WTC11 (cell line): Measurements from ENCODE around the gene TIMM44. TPM values are rescaled to one million over a fixed set of nuclear protein-coding genes. Genes with fewer than 3 reads are reported as not detected.
"Not testable (repeated sequence)": the region's sequence is repeated elsewhere in the genome, so short reads cannot be mapped to it uniquely, and the experiment has no call there.

Experiments
- ATAC-seq: fragments of 200-7000 bp; cut with Tn5 transposase; 2 replicates; pipeline ENCODE4 v1.10.0; 2021; ENCODE audit warnings: mild to moderate bottlenecking, moderate library complexity
- CTCF ChIA-PET: fragments of 300-600 bp; sonication (Branson Sonifier 250); formaldehyde crosslinking; loops from one replicate; lab custom pipeline; 2021; ENCODE audit warnings: antibody characterized with exemption; lab: Charles Lee
- POLR2A ChIA-PET: fragments of 350-600 bp; sonication (Branson Sonifier 250); formaldehyde crosslinking; loops from one replicate; lab custom pipeline; 2021; ENCODE audit warnings: antibody characterized with exemption; lab: Charles Lee
- DNase-seq: peaks from one replicate; pipeline ENCODE4 v3.0.0; 2021; ENCODE audit warnings: low spot score
- H3K27ac Mint-ChIP-seq: 2 replicates; pipeline ENCODE4 v1.8.0; 2021; ENCODE audit warnings: mixed read lengths
- H3K27me3 Mint-ChIP-seq: 2 replicates; pipeline ENCODE4 v1.8.0; 2021; ENCODE audit warnings: low read depth, mild to moderate bottlenecking, moderate library complexity, mixed read lengths
- H3K36me3 Mint-ChIP-seq: 2 replicates; pipeline ENCODE4 v1.8.0; 2021; ENCODE audit warnings: mixed read lengths
- H3K4me1 Mint-ChIP-seq: 2 replicates; pipeline ENCODE4 v1.8.0; 2022; ENCODE audit warnings: mixed read lengths
- H3K4me3 Mint-ChIP-seq: 2 replicates; pipeline ENCODE4 v1.8.0; 2021; ENCODE audit warnings: mild to moderate bottlenecking, moderate library complexity, mixed read lengths
- H3K9me3 Mint-ChIP-seq: 2 replicates; pipeline ENCODE4 v1.8.0; 2021; ENCODE audit warnings: mixed read lengths
- ATF1 ChIP-seq: sonication (generic); formaldehyde crosslinking; IDR thresholded peaks from 2 replicates; pipeline ENCODE4 v1.8.1; 2023; ENCODE audit warnings: mild to moderate bottlenecking, moderate library complexity, missing genetic modification reagents
- CREB1 ChIP-seq: sonication (generic); formaldehyde crosslinking; IDR thresholded peaks from 2 replicates; pipeline ENCODE4 v1.8.0; 2023; ENCODE audit warnings: mild to moderate bottlenecking, missing genetic modification reagents
- CTCF ChIP-seq: fragments of 200-600 bp; IDR thresholded peaks from 2 replicates; pipeline ENCODE4 v1.8.0; 2022; ENCODE audit warnings: antibody characterized with exemption
- E2F1 ChIP-seq: sonication (generic); formaldehyde crosslinking; IDR thresholded peaks from 2 replicates; pipeline ENCODE4 v1.8.0; 2022; ENCODE audit warnings: mild to moderate bottlenecking, missing genetic modification reagents
- ETV6 ChIP-seq: sonication (generic); formaldehyde crosslinking; IDR thresholded peaks from 2 replicates; pipeline ENCODE4 v1.8.1; 2022; ENCODE audit warnings: mild to moderate bottlenecking, missing genetic modification reagents
- GTF2I ChIP-seq: fragments of 250-450 bp; sonication (Bioruptor Pico); conservative IDR thresholded peaks from 2 replicates; pipeline ENCODE4 v1.4.0; 2021; ENCODE audit warnings: mild to moderate bottlenecking
- JUN ChIP-seq: sonication (generic); formaldehyde crosslinking; IDR thresholded peaks from 2 replicates; pipeline ENCODE4 v1.8.0; 2023; ENCODE audit warnings: mild to moderate bottlenecking, missing genetic modification reagents
- MLX ChIP-seq: sonication (generic); formaldehyde crosslinking; IDR thresholded peaks from 2 replicates; pipeline ENCODE4 v1.8.1; 2023; ENCODE audit warnings: mild to moderate bottlenecking, missing genetic modification reagents, moderate library complexity
- NR2C2 ChIP-seq: sonication (generic); formaldehyde crosslinking; IDR thresholded peaks from 2 replicates; pipeline ENCODE4 v1.8.0; 2022; ENCODE audit warnings: mild to moderate bottlenecking, missing genetic modification reagents
- NR3C1 ChIP-seq: sonication (generic); formaldehyde crosslinking; conservative IDR thresholded peaks from 2 replicates; pipeline ENCODE4 v1.8.1; 2023; ENCODE audit warnings: low read depth, mild to moderate bottlenecking, missing genetic modification reagents
- OVOL2 ChIP-seq: fragments of 250-450 bp; sonication (Bioruptor Pico); IDR thresholded peaks from 2 replicates; pipeline ENCODE4 v1.9.0; 2021; ENCODE audit warnings: mild to moderate bottlenecking, borderline replicate concordance
- STAT6 ChIP-seq: sonication (generic); formaldehyde crosslinking; conservative IDR thresholded peaks from 2 replicates; pipeline ENCODE4 v1.8.1; 2023; ENCODE audit warnings: mild to moderate bottlenecking, low read depth, missing genetic modification reagents, moderate library complexity
- TCF7 ChIP-seq: sonication (generic); formaldehyde crosslinking; IDR thresholded peaks from 2 replicates; pipeline ENCODE4 v1.8.0; 2022; ENCODE audit warnings: mild to moderate bottlenecking, low read depth, missing genetic modification reagents, moderate library complexity
- TEAD1 ChIP-seq: sonication (generic); formaldehyde crosslinking; IDR thresholded peaks from 2 replicates; pipeline ENCODE4 v1.8.0; 2022; ENCODE audit warnings: mild to moderate bottlenecking, missing genetic modification reagents
- TP53 ChIP-seq: sonication (generic); formaldehyde crosslinking; IDR thresholded peaks from 2 replicates; pipeline ENCODE4 v1.8.1; 2023; ENCODE audit warnings: mild to moderate bottlenecking, missing genetic modification reagents
- USF2 ChIP-seq: sonication (generic); formaldehyde crosslinking; IDR thresholded peaks from 2 replicates; pipeline ENCODE4 v1.8.1; 2023; ENCODE audit warnings: mild to moderate bottlenecking, missing genetic modification reagents, moderate library complexity
- ZBTB43 ChIP-seq: sonication (generic); formaldehyde crosslinking; IDR thresholded peaks from 2 replicates; pipeline ENCODE4 v1.8.1; 2023; ENCODE audit warnings: mild to moderate bottlenecking, missing genetic modification reagents
- ZNF121 ChIP-seq: sonication (generic); formaldehyde crosslinking; IDR thresholded peaks from 2 replicates; pipeline ENCODE4 v1.8.0; 2023; ENCODE audit warnings: missing genetic modification reagents
- total RNA-seq: library from RNA; stranded (reverse); gene quantifications from 3 replicates; pipeline ENCODE4 v1.2.3, GENCODE V29; 2021

The TIMM44 gene
- total RNA-seq, 1 experiment from 2014 or later, result 129 TPM

GRCh38 chr19:7930765-7931164 is 12.7 kb downstream of the TIMM44 start (continued):
- TF ChIP-seq ETV6 (CRISPR knock-in tag) (no peak), ZNF121 (CRISPR knock-in tag) (no peak), TCF7 (CRISPR knock-in tag) (no peak), ZBTB43 (no peak)

GRCh38 chr19:7930030-7930429 is 13.4 kb downstream of the TIMM44 start:
- not testable (repeated sequence) for H3K9me3 Mint-ChIP-seq, DNase-seq, H3K4me1 Mint-ChIP-seq, ATAC-seq, H3K27ac Mint-ChIP-seq, H3K27me3 Mint-ChIP-seq, H3K4me3 Mint-ChIP-seq
- ChIA-PET CTCF (interaction anchor here (1.1 to 2.5 kb wide), 7 partner anchors 8 to 125 kb away, joined by 3 to 43 read pairs (median 11); partner anchors contain the start of genes SNAPC2 and TIMM44), POLR2A (interaction anchor here (0.6 to 0.9 kb wide), 5 partner anchors 13 to 209 kb away, joined by 3 to 6 read pairs (median 3); partner anchors contain the start of gene TIMM44)
- peaks cover 21% of the 10 kb centered on the region for H3K36me3 Mint-ChIP-seq

GRCh38 chr19:7928741-7929701 is 14.4 kb downstream of the TIMM44 start:
- no peak overlapping the region for H3K4me3 Mint-ChIP-seq
- no peaks in the 10 kb centered on the region for H3K27me3 Mint-ChIP-seq
- ChIA-PET POLR2A (interaction anchor here (0.7 to 1.3 kb wide), 3 partner anchors 15 to 71 kb away, joined by 8 to 13 read pairs (median 11); partner anchors contain the start of gene TIMM44), CTCF (interaction anchor here (0.7 to 2.5 kb wide), 24 partner anchors 8 to 361 kb away, joined by 3 to 43 read pairs (median 7); partner anchors contain the start of genes MAP2K7, SNAPC2 and TIMM44)
- no peaks in the 10 kb centered on the region for H3K9me3 Mint-ChIP-seq
- peak; percentile 63 for ATAC-seq
- TF ChIP-seq CREB1 (CRISPR knock-in tag), result no peak
- peak; percentile 71 for TF ChIP-seq CTCF
- H3K27ac Mint-ChIP-seq, result peak overlapping the region; percentile 70; the same call in 1 of the 2 replicates
- H3K4me1 Mint-ChIP-seq, result peaks cover 4% of the 10 kb centered on the region; the same call in 1 of the 2 replicates
- H3K36me3 Mint-ChIP-seq, result peaks cover 17% of the 10 kb centered on the region
- peak; percentile 84 for DNase-seq

GRCh38 chr19:7928334-7928706 is 15.1 kb downstream of the TIMM44 start:
- Mint-ChIP-seq H3K4me3 (no peak overlapping the region), H3K27me3 (no peaks in the 10 kb centered on the region), H3K4me1 (peaks cover 4% of the 10 kb centered on the region; the same call in 1 of the 2 replicates), H3K36me3 (peaks cover 13% of the 10 kb centered on the region), H3K27ac (no peak overlapping the region), H3K9me3 (no peaks in the 10 kb centered on the region)
- no peak for DNase-seq
- ChIA-PET POLR2A (interaction anchor here (1.3 kb wide), 1 partner anchor 16 kb away, joined by 13 read pairs; the partner anchor contains the start of gene TIMM44), CTCF (interaction anchor here (1.1 to 2.5 kb wide), 10 partner anchors 11 to 296 kb away, joined by 4 to 39 read pairs (median 8); partner anchors contain the start of gene TIMM44)
- no peak for ATAC-seq
- TF ChIP-seq USF2 (CRISPR knock-in tag) (no peak), NR3C1 (no peak), GTF2I (no peak), NR2C2 (no peak), E2F1 (CRISPR knock-in tag) (no peak), MLX (CRISPR knock-in tag) (no peak), OVOL2 (CRISPR knock-in tag) (no peak), TEAD1 (CRISPR knock-in tag) (no peak), JUN (no peak), TP53 (CRISPR knock-in tag) (no peak), STAT6 (CRISPR knock-in tag) (no peak), ATF1 (no peak)
